ENCODE measurements around the gene SPECC1.
A peak's percentile ranks its signal among the peaks of the same experiment; 100 is the strongest.

The SPECC1 gene

GRCh38 chr17:20211246-20211645 is 202.1 kb downstream of the SPECC1 start:
- Histone ChIP-seq H3K9me3 (ENCODE audit: control insufficient read depth, low read length) (no peaks in the 10 kb centered on the region), H2BK120ac (ENCODE audit: low read depth, low read length) (no peak overlapping the region), H3K4ac (ENCODE audit: low read depth in 1 of 2, low read length in 2 of 2) (no peak overlapping the region), H3K4me2 (ENCODE audit: low read length, poor library complexity, severe bottlenecking) (no peak overlapping the region), H2BK15ac (ENCODE audit: low read depth, poor library complexity, severe bottlenecking) (peak overlapping the region; percentile 3), H3K27me3 (ENCODE audit: control insufficient read depth in 1 of 2, insufficient read depth in 1 of 2, low read length in 2 of 2) (no peaks in the 10 kb centered on the region), H2BK12ac (ENCODE audit: low read length in 2 of 2) (no peak overlapping the region), H2BK5ac (ENCODE audit: low read depth, low read length, poor library complexity, severe bottlenecking) (no peak overlapping the region), H3K36me3 (ENCODE audit: control insufficient read depth in 1 of 2, insufficient read depth in 2 of 2, low read depth in 1 of 2, low read length in 2 of 2) (peaks cover 0 to 21% of the 10 kb centered on the region in 2 experiments), H2AK5ac (ENCODE audit: low read length, severe bottlenecking) (peak overlapping the region; percentile 65), H3K79me1 (replicated peaks; ENCODE audit: low read length, poor library complexity, severe bottlenecking) (peaks cover 35% of the 10 kb centered on the region), H3K14ac (ENCODE audit: low read length in 2 of 2) (peak overlapping the region in 1 of 2 experiments; percentile 57), H3K18ac (ENCODE audit: low read depth in 1 of 2, low read length in 2 of 2) (no peak overlapping the region), H2AFZ (ENCODE audit: low read depth, low read length) (no peak overlapping the region), H3K9ac (ENCODE audit: low read length) (no peak overlapping the region), H3K4me3 (ENCODE audit: insufficient read depth in 1 of 2, low read depth in 1 of 2, low read length in 2 of 2) (no peak overlapping the region), H3K23ac (ENCODE audit: low read length in 2 of 2) (peak overlapping the region in 1 of 2 experiments; percentile 0), H3K4me1 (ENCODE audit: control insufficient read depth, insufficient read depth, low read depth, low read length) (peaks cover 18% of the 10 kb centered on the region), H3K27ac (ENCODE audit: low read length, poor library complexity, severe bottlenecking) (no peak overlapping the region), H4K91ac (ENCODE audit: low read length) (no peak overlapping the region), H4K8ac (ENCODE audit: low read length) (no peak overlapping the region)
- 93% methylated on average over 3 of the region's 3 CpGs for WGBS
- no peak for DNase-seq

DNA sequence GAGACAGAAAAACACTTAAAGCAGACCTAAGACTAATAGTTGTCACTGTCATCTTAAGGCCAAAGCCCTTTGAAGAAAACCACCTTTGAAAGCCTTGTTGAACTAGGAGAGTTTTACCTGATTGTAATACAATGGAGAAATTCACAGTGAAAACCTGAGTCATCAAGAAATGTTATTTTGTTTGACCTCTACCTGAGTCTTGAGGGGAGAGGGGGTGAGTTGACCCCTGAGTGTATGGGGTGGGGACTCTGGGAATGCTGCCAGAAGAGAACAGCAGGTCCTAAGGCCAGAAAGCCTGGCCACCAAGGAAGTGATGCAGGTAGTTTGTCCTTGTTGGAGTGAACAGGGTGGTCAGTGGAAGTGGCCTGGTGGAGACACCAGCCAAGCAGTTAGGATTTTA is 204.3 kb downstream of the SPECC1 start:
- Histone ChIP-seq H2BK15ac (ENCODE audit: low read depth, poor library complexity, severe bottlenecking) (no peak overlapping the region), H3K9me3 (ENCODE audit: control insufficient read depth, low read length) (no peaks in the 10 kb centered on the region), H2AK5ac (ENCODE audit: low read length, severe bottlenecking) (no peak overlapping the region), H3K36me3 (ENCODE audit: control insufficient read depth in 1 of 2, insufficient read depth in 2 of 2, low read depth in 1 of 2, low read length in 2 of 2) (peaks cover 0 to 21% of the 10 kb centered on the region in 2 experiments), H3K27me3 (ENCODE audit: control insufficient read depth in 1 of 2, insufficient read depth in 1 of 2, low read length in 2 of 2) (no peaks in the 10 kb centered on the region), H2BK5ac (ENCODE audit: low read depth, low read length, poor library complexity, severe bottlenecking) (no peak overlapping the region), H3K79me1 (replicated peaks; ENCODE audit: low read length, poor library complexity, severe bottlenecking) (peaks cover 41% of the 10 kb centered on the region), H3K9ac (ENCODE audit: low read length) (no peak overlapping the region), H2BK120ac (ENCODE audit: low read depth, low read length) (no peak overlapping the region), H3K18ac (ENCODE audit: low read depth in 1 of 2, low read length in 2 of 2) (no peak overlapping the region), H3K4me2 (ENCODE audit: low read length, poor library complexity, severe bottlenecking) (no peak overlapping the region), H2BK12ac (ENCODE audit: low read length in 2 of 2) (no peak overlapping the region), H3K27ac (ENCODE audit: low read length, poor library complexity, severe bottlenecking) (no peak overlapping the region), H3K4me3 (ENCODE audit: insufficient read depth in 1 of 2, low read depth in 1 of 2, low read length in 2 of 2) (no peak overlapping the region), H2AFZ (ENCODE audit: low read depth, low read length) (no peak overlapping the region), H3K23ac (ENCODE audit: low read length in 2 of 2) (no peak overlapping the region), H3K14ac (ENCODE audit: low read length in 2 of 2) (no peak overlapping the region), H3K4me1 (ENCODE audit: control insufficient read depth, insufficient read depth, low read depth, low read length) (peaks cover 25% of the 10 kb centered on the region), H4K91ac (ENCODE audit: low read length) (no peak overlapping the region), H3K4ac (ENCODE audit: low read depth in 1 of 2, low read length in 2 of 2) (no peak overlapping the region), H4K8ac (ENCODE audit: low read length) (no peak overlapping the region)
- DNase-seq, result no peak

GRCh38 chr17:20214794-20215193 is 205.6 kb downstream of the SPECC1 start:
- Histone ChIP-seq H2BK12ac (ENCODE audit: low read length in 2 of 2) (no peak overlapping the region), H2BK15ac (ENCODE audit: low read depth, poor library complexity, severe bottlenecking) (no peak overlapping the region), H2BK5ac (ENCODE audit: low read depth, low read length, poor library complexity, severe bottlenecking) (no peak overlapping the region), H3K4ac (ENCODE audit: low read depth in 1 of 2, low read length in 2 of 2) (no peak overlapping the region), H4K91ac (ENCODE audit: low read length) (no peak overlapping the region), H3K14ac (ENCODE audit: low read length in 2 of 2) (no peak overlapping the region), H3K36me3 (ENCODE audit: control insufficient read depth in 1 of 2, insufficient read depth in 2 of 2, low read depth in 1 of 2, low read length in 2 of 2) (peaks cover 0 to 21% of the 10 kb centered on the region in 2 experiments), H3K4me1 (ENCODE audit: control insufficient read depth, insufficient read depth, low read depth, low read length) (peaks cover 25% of the 10 kb centered on the region), H3K27ac (ENCODE audit: low read length, poor library complexity, severe bottlenecking) (no peak overlapping the region), H3K9ac (ENCODE audit: low read length) (no peak overlapping the region), H3K4me3 (ENCODE audit: insufficient read depth in 1 of 2, low read depth in 1 of 2, low read length in 2 of 2) (no peak overlapping the region), H2AK5ac (ENCODE audit: low read length, severe bottlenecking) (peak overlapping the region; percentile 79), H3K27me3 (ENCODE audit: control insufficient read depth in 1 of 2, insufficient read depth in 1 of 2, low read length in 2 of 2) (no peaks in the 10 kb centered on the region), H3K79me1 (replicated peaks; ENCODE audit: low read length, poor library complexity, severe bottlenecking) (peaks cover 41% of the 10 kb centered on the region), H2AFZ (ENCODE audit: low read depth, low read length) (no peak overlapping the region), H3K23ac (ENCODE audit: low read length in 2 of 2) (no peak overlapping the region), H4K8ac (ENCODE audit: low read length) (no peak overlapping the region), H3K18ac (ENCODE audit: low read depth in 1 of 2, low read length in 2 of 2) (no peak overlapping the region), H3K9me3 (ENCODE audit: control insufficient read depth, low read length) (peaks cover 4% of the 10 kb centered on the region), H2BK120ac (ENCODE audit: low read depth, low read length) (no peak overlapping the region), H3K4me2 (ENCODE audit: low read length, poor library complexity, severe bottlenecking) (no peak overlapping the region)
- 89% methylated on average over 8 of the region's 8 CpGs for WGBS
- DNase-seq, result no peak

DNA sequence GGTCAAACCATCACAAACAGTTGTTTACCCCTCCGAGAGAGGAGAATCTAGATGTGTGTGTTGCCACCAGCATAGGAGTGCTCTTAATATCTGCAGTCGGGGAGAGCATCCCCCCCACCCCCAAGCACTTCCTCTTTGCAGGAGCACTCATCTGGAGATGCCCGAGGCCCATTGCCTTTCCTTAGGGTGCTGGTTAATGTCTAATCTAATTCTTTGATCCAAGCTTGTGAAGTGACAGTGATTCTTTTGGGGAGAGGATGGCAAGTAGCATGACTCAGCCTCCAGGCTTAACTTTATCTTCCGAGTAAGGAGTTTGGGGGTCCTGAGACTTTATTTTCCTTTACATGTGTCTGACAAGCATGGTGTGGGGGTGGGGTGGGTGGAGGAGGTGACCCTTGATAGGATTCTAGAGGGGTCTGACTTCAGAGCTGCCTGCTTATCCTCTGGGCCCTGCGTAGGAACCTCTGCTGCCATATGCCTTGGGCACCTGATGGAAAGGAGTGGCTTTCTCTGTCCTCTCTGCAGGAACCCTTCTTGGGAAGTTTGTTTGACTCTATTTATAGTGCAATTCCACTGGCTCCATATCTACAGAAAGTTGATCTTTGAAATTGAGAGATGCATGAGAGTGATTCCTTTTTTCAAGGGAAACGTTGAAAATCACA is 207.1 kb downstream of the SPECC1 start:
- no peak overlapping the region for H3K23ac ChIP-seq (ENCODE audit: low read length in 2 of 2)
- no peak overlapping the region for H2BK15ac ChIP-seq (ENCODE audit: low read depth, poor library complexity, severe bottlenecking)
- no peak overlapping the region for H3K9ac ChIP-seq (ENCODE audit: low read length)
- H2BK12ac ChIP-seq (ENCODE audit: low read length in 2 of 2), result no peak overlapping the region
- WGBS, result 80% methylated on average over 5 of the region's 6 CpGs
- no peak overlapping the region for H3K4me3 ChIP-seq (ENCODE audit: insufficient read depth in 1 of 2, low read depth in 1 of 2, low read length in 2 of 2)
- H4K8ac ChIP-seq (ENCODE audit: low read length), result no peak overlapping the region
- H3K18ac ChIP-seq (ENCODE audit: low read depth in 1 of 2, low read length in 2 of 2), result no peak overlapping the region
- peak overlapping the region; percentile 34 for H2AK5ac ChIP-seq (ENCODE audit: low read length, severe bottlenecking)
- H3K14ac ChIP-seq (ENCODE audit: low read length in 2 of 2), result no peak overlapping the region
- H3K27me3 ChIP-seq (ENCODE audit: control insufficient read depth in 1 of 2, insufficient read depth in 1 of 2, low read length in 2 of 2), result no peaks in the 10 kb centered on the region
- no peak overlapping the region for H4K91ac ChIP-seq (ENCODE audit: low read length)
- H3K9me3 ChIP-seq (ENCODE audit: control insufficient read depth, low read length), result peaks cover 4% of the 10 kb centered on the region
- no peak for DNase-seq
- H3K36me3 ChIP-seq (ENCODE audit: control insufficient read depth in 1 of 2, insufficient read depth in 2 of 2, low read depth in 1 of 2, low read length in 2 of 2), result peaks cover 0 to 8% of the 10 kb centered on the region in 2 experiments
- no peak overlapping the region for H3K4me2 ChIP-seq (ENCODE audit: low read length, poor library complexity, severe bottlenecking)
- H3K4ac ChIP-seq (ENCODE audit: low read depth in 1 of 2, low read length in 2 of 2), result no peak overlapping the region
- H3K79me1 ChIP-seq (replicated peaks; ENCODE audit: low read length, poor library complexity, severe bottlenecking), result peaks cover 29% of the 10 kb centered on the region
- H3K27ac ChIP-seq (ENCODE audit: low read length, poor library complexity, severe bottlenecking), result peak overlapping the region; percentile 72
- H2AFZ ChIP-seq (ENCODE audit: low read depth, low read length), result no peak overlapping the region
- H3K4me1 ChIP-seq (ENCODE audit: control insufficient read depth, insufficient read depth, low read depth, low read length), result peaks cover 15% of the 10 kb centered on the region
- H2BK5ac ChIP-seq (ENCODE audit: low read depth, low read length, poor library complexity, severe bottlenecking), result no peak overlapping the region
- H2BK120ac ChIP-seq (ENCODE audit: low read depth, low read length), result no peak overlapping the region

Measured in mesenchymal stem cell (in vitro differentiated cells and primary cell).